HK-2 (cell line): ENCODE measurements around the gene CORT.
"Not testable (repeated sequence)": the region's sequence is repeated elsewhere in the genome, so short reads cannot be mapped to it uniquely, and the experiment has no call there.

Experiments
- DNase-seq: peaks from one replicate; pipeline ENCODE4 v3.0.0-alpha.2; 2018; ENCODE audit not compliant: unreplicated experiment

CORT gene

GRCh38 chr1:10449751-10450150, at the start of gene CORT:
Gene CORT (plus strand): TSS chr1:10450031. CDS start chr1:10450224, 193 bp downstream.
- DNase-seq: no peak

- no peak for DNase-seq
Observed at GRCh38 chr1:10401281-10401680, 48.5 kb upstream of the CORT start.

GRCh38 chr1:10402729-10403274, 47.0 kb upstream of the CORT start:
- DNase-seq: no peak

GRCh38 chr1:10407201-10407600, 42.6 kb upstream of the CORT start:
- no peak for DNase-seq

GRCh38 chr1:10415211-10415930, 34.5 kb upstream of the CORT start:
- no peak for DNase-seq

GRCh38 chr1:10415967-10416366, 33.9 kb upstream of the CORT start:
- DNase-seq: not testable (repeated sequence)

- DNase-seq: not testable (repeated sequence)
Observed at GRCh38 chr1:10418741-10419140, 31.1 kb upstream of the CORT start.

- DNase-seq: no peak
Observed at GRCh38 chr1:10419351-10419750, 30.5 kb upstream of the CORT start.

- DNase-seq: no peak
Observed at GRCh38 chr1:10421637-10422036, 28.2 kb upstream of the CORT start.

- DNase-seq: no peak
Observed at GRCh38 chr1:10424034-10424433, 25.8 kb upstream of the CORT start.

- no peak for DNase-seq
Observed at GRCh38 chr1:10424651-10425050, 25.2 kb upstream of the CORT start.

GRCh38 chr1:10425826-10426534, 23.9 kb upstream of the CORT start:
- not testable (repeated sequence) for DNase-seq

- DNase-seq: not testable (repeated sequence)
Observed at GRCh38 chr1:10426535-10426848, 23.3 kb upstream of the CORT start.

- no peak for DNase-seq
Observed at GRCh38 chr1:10428984-10429383, 20.8 kb upstream of the CORT start.

- DNase-seq: no peak
Observed at GRCh38 chr1:10429868-10430215, 20.0 kb upstream of the CORT start.

GRCh38 chr1:10430216-10431069, 19.4 kb upstream of the CORT start, which contains the start of gene CENPS:
Gene CENPS (plus strand): TSS chr1:10430433. CDS start chr1:10430518, 85 bp downstream.
- peak; percentile 91 for DNase-seq

- DNase-seq: no peak
Observed at GRCh38 chr1:10431070-10431730, 18.6 kb upstream of the CORT start.

GRCh38 chr1:10432910-10433700, 16.7 kb upstream of the CORT start:
- DNase-seq: no peak

GRCh38 chr1:10433790-10434189, 16.0 kb upstream of the CORT start:
- DNase-seq: no peak

- no peak for DNase-seq
Observed at GRCh38 chr1:10434590-10434989, 15.2 kb upstream of the CORT start.

- DNase-seq: no peak
Observed at GRCh38 chr1:10437052-10437451, 12.8 kb upstream of the CORT start.
